GM20000 (cell line): ENCODE data around the gene WNK2.

Source experiments
- DNase-seq: peaks from one replicate; pipeline ENCODE4 v3.0.0; 2012; ENCODE audit warnings: low spot score
- CTCF ChIP-seq: IDR thresholded peaks from 2 replicates; pipeline ENCODE4 v1.5.1; 2012; ENCODE audit warnings: mild to moderate bottlenecking, control low read depth; ENCODE audit errors: extremely low read depth, missing control alignments

WNK2 gene

GRCh38 chr9:93204470-93205043 lies 20.6 kb downstream of the WNK2 start:
- no peak for DNase-seq
- TF ChIP-seq CTCF: no peak

DNA sequence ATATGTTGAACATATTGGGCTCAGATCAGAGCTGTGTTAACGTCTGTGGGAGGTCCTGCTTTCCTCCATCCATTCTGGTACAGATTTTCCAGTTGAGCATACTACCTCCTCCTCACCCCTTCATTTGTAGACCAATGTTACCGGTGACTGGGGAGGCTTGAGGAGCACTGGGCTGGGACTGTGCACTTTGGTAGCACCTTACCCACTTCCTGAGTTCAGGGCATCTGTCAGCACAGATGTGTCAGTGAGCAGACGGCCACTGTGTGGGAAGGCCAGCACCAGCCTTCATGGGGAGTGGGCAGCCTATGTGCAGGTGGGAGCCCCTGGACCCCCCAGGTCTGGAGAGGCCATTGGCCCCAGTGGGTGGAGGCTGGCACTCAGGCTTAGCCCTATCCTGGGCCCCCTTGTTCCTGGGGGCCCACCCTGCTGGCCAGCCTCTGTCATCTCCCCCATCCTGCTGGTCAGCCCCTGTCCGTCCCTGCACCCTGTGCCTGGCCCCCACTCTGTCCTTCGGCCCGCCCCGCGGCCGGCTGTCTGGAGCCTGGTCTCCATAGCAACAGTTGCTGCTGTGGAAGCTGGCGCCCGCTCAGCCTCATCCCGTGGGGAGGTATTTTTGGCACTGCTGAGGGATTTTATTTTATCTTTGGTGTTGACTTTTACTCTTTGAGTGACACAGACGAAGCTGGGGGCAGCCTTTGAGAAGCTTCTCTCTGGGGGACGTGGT lies 21.3 kb downstream of the WNK2 start:
- TF ChIP-seq CTCF: no peak
- no peak for DNase-seq

GRCh38 chr9:93205896-93206575 lies 22.1 kb downstream of the WNK2 start:
- no peak for DNase-seq
- TF ChIP-seq CTCF: no peak

DNA sequence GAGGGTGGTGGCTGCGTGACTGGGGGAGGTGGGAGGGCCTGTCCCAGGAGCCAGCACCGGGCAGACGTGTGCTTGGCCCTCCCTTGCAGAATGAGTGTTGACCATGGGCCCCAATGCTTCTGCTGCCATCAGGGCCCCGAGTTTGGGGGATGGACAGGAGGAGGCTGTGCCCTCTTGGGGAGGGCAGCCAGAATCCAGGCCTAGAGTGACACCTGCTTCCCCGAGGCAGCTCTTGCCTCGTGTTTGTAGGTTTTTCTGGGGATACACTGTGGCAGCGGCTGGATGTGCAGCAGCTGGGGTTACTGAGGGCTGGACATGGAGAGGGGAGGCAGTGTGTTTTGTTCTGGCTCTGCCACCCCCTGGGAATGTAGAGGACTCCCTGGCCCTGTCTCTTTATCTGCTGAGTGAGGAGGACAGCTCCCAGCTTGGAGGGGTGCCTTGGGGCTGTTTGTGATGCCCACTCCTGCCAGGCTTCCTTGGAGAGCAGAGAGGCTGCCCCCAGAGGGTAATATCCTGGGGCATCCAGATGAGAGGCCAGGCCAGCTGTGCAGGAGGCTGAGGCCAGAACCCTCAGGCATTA lies 22.7 kb downstream of the WNK2 start:
- no peak for TF ChIP-seq CTCF
- DNase-seq: no peak

GRCh38 chr9:93207326-93207814 lies 23.4 kb downstream of the WNK2 start:
- TF ChIP-seq CTCF: no peak
- no peak for DNase-seq

DNA sequence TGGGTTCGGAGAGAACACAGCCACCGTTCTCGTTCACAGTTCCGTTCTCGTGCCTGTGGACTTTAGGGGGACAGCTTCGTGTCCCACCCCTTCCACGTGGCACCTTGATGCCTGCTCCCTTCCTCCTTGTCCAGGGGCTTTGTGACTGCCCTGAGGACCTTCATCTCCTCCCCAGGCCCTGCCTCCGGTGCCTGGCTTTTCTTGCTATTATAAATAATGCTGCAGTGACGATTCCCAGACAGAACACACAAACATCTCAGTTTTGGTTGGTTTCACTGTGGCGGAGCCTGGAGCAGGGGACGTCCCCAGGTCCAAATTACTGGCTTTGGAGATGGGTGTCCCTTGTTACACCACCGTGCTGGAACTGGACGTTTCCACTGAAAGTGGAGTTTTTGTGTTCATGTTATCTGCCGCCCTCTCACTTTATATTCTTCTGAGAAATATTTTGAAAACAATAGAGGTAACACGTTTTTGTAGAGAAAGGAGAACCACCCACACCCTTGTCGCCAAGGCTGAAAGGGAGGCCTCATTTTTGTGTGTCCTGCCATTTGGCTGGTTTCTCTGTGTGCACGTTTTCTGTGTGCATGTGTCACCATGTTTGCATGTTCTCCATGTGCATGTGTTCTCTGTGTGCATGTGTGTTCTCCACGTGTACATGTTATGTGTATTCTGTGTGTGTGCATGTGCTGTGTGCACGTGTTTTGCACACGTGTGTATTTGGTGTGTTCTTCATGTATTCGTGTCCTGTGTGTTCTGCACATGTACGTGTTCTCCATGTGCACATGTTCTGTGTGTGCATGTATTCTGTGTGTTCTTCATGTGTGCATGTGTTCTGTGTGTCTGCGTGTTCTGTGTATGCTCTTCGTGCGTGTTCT lies 24.2 kb downstream of the WNK2 start:
- no peak for TF ChIP-seq CTCF
- no peak for DNase-seq
